Naive thymus-derived CD4-positive, alpha-beta T cell (primary cell): Measurements from ENCODE around the gene ZNF804B. TPM values are rescaled to one million over a fixed set of nuclear protein-coding genes. Genes with fewer than 3 reads are reported as not detected.

Experiments used
- polyA plus RNA-seq, 2 donors: library from polyadenylated mRNA; unstranded; fragments of 300-500 nt; fragmentation: Illumina TruSeq; gene quantifications; one replicate each; pipeline ENCODE4 v1.2.3, GENCODE V29; 2021
- total RNA-seq, 6 experiments: library from RNA in 5 of 6; stranded (reverse) in 5 of 6; gene quantifications; 1 replicate in 5 of 6; 2 replicates in 1 of 6; pipeline ENCODE4 v1.2.3 and lab custom pipeline; 2021 to 2026

The ZNF804B gene
- total and polyA plus RNA-seq, 7 experiments from 2014 or later, result not detected

Other genes with a start within 250 kb of the ZNF804B start
- not detected for gene TEX47, start 36.0 kb downstream of the ZNF804B start, total RNA-seq
- not detected for gene TEX47, start 36.0 kb downstream of the ZNF804B start, polyA plus RNA-seq